ENCODE results near the gene HRH1. TPM values are rescaled to one million over a fixed set of nuclear protein-coding genes. Genes with fewer than 3 reads are reported as not detected.

HRH1 gene
- total RNA-seq, 4 donors from 2014 or later, result 10.9 to 12.2 (median 11.4) TPM

DNA sequence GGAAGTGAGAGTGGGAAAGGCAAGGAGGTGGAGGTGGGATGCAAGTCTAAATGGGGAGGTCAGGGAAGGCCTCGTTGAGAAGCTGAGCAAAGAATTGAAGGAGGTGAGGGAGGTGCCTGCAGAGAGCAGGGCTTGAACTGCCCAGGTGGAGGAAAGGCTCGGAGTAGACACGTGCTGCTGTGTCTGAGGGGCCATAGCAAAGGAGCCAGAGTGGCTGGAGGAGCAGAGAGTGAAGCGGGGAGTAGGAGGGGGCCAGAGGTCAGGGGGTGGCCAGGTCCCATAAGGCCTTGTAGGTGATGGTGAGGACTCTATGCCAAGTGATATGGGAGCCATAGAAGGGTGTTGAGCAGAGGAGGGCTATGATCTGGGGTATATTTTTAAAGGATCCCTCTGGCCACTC lies 21.4 kb upstream of the HRH1 start:
- Histone ChIP-seq H3K9me3 (no peaks in the 10 kb centered on the region), H3K4me3 (no peak overlapping the region), H3K36me3 (no peaks in the 10 kb centered on the region), H3K27ac (no peak overlapping the region), H3K27me3 (no peaks in the 10 kb centered on the region), H3K4me1 (peaks cover 17% of the 10 kb centered on the region)
- 89% methylated on average over 4 of the region's 4 CpGs for WGBS
- no peak for DNase-seq (ENCODE audit: low spot score in 2 of 2)
- no peak for TF ChIP-seq EP300 (IDR thresholded peaks at IDR 0.05)
- TF ChIP-seq, protein P1, sequence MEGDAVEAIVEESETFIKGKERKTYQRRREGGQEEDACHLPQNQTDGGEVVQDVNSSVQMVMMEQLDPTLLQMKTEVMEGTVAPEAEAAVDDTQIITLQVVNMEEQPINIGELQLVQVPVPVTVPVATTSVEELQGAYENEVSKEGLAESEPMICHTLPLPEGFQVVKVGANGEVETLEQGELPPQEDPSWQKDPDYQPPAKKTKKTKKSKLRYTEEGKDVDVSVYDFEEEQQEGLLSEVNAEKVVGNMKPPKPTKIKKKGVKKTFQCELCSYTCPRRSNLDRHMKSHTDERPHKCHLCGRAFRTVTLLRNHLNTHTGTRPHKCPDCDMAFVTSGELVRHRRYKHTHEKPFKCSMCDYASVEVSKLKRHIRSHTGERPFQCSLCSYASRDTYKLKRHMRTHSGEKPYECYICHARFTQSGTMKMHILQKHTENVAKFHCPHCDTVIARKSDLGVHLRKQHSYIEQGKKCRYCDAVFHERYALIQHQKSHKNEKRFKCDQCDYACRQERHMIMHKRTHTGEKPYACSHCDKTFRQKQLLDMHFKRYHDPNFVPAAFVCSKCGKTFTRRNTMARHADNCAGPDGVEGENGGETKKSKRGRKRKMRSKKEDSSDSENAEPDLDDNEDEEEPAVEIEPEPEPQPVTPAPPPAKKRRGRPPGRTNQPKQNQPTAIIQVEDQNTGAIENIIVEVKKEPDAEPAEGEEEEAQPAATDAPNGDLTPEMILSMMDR (IDR thresholded peaks at IDR 0.05), result no peak
- TF ChIP-seq POLR2AphosphoS5 (IDR thresholded peaks at IDR 0.05), result no peak
- no peak for TF ChIP-seq POLR2A (IDR thresholded peaks at IDR 0.05)

DNA sequence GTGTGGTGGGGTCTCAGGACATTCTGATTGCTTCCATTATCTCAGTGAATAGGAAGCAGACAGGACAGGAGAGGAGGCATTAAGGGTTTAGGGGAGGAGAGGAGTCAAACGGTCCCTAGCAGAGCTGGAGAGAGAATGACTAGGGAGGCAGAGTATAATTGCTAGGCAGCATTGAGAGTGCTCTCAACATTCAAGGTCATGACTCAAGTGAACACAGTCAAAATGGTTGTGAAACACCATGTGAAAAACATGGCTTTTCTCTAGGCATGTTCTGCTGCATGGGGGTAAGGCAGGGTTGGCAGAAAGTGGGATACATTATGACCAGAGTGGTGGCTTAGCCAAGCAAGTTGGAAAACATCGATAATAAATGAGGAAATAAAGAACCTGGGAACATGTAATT lies 19.5 kb upstream of the HRH1 start:
- 59% methylated on average over 2 of the region's 2 CpGs for WGBS
- TF ChIP-seq, protein P1 (IDR thresholded peaks at IDR 0.05), result no peak
- TF ChIP-seq POLR2A (IDR thresholded peaks at IDR 0.05) (no peak), POLR2AphosphoS5 (IDR thresholded peaks at IDR 0.05) (no peak)
- no peak overlapping the region for H3K27ac ChIP-seq
- no peak for DNase-seq (ENCODE audit: low spot score in 2 of 2)
- no peaks in the 10 kb centered on the region for H3K27me3 ChIP-seq
- no peaks in the 10 kb centered on the region for H3K9me3 ChIP-seq
- no peaks in the 10 kb centered on the region for H3K36me3 ChIP-seq
- peaks cover 20% of the 10 kb centered on the region for H3K4me1 ChIP-seq
- H3K4me3 ChIP-seq, result no peak overlapping the region

DNA sequence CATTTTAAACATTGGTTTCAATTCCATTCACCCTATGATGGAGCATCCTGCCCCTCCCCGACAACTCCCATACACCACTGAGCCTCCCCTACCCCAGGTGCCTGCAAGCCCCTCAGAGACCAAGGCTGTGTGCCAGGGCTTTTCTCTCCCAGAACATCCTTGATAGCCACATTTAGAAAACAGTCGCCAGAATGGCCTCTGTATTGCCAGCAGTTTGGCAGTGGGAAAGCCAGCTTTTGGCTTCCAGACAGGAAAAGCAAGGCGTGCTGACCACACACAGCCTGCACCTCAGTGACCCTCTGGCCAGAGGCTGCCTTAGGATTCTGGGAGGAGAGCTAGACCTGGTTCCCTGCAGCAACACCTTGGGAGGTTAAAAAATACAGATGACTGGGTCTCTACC lies 18.2 kb upstream of the HRH1 start:
- Histone ChIP-seq H3K36me3 (no peaks in the 10 kb centered on the region), H3K4me1 (peaks cover 31% of the 10 kb centered on the region), H3K27me3 (no peaks in the 10 kb centered on the region), H3K9me3 (no peaks in the 10 kb centered on the region), H3K4me3 (no peak overlapping the region), H3K27ac (peak overlapping the region; percentile 82)
- DNase-seq (ENCODE audit: low spot score in 2 of 2), result no peak
- 74% methylated on average over 3 of the region's 3 CpGs for WGBS
- TF ChIP-seq POLR2A (IDR thresholded peaks at IDR 0.05) (no peak), EP300 (IDR thresholded peaks at IDR 0.05) (no peak), POLR2AphosphoS5 (IDR thresholded peaks at IDR 0.05) (no peak)
- TF ChIP-seq, protein P1 (IDR thresholded peaks at IDR 0.05), result no peak

DNA sequence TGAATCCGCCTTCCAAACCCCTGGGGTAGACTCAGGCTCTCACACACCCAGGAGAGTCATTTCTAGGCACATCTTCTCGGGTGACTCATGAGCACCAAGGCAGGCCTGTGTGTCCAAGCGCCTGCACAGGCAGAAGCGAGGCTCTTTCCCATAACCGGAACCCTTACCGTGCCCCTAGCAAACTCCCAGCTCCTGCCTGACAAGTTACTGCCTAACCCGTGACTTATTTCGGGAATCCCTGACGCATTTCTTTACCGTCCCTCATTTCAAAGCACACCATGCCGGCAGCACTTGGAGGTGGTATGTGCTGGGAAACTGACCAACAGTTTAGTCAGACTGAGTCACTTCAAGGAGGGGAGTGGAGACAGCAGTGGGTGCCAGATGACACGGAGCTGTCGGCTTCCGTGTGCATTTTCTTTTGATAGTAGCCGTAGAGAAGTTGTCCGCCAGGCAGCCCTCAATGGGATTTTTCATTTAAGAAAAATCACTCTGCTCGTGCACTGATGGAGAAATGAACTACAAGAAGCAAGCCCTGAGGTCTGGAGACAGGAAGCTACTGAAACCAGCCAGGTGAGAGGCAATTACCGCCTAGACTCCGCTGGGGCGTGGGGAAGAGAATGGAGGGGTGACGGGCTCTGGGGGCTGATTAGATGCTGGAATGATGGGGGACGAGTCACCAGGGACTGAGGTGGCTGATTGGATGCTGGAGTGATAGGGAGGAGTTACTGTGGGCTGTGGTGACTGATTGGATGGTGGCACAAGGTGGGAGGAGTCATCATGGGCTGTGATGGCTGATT lies 17.3 kb upstream of the HRH1 start:
- DNase-seq (ENCODE audit: low spot score in 2 of 2), result peak in 1 of 2 donors; percentile 83
- WGBS, result 59% methylated on average over 22 of the region's 22 CpGs
- Histone ChIP-seq H3K9me3 (no peaks in the 10 kb centered on the region), H3K27me3 (no peaks in the 10 kb centered on the region), H3K4me3 (peak overlapping the region; percentile 31), H3K27ac (peak overlapping the region; percentile 82), H3K36me3 (no peaks in the 10 kb centered on the region), H3K4me1 (peaks cover 31% of the 10 kb centered on the region)
- TF ChIP-seq, protein P1 (IDR thresholded peaks at IDR 0.05), result no peak
- peak in 1 of 3 donors; percentile 9 for TF ChIP-seq POLR2AphosphoS5 (IDR thresholded peaks at IDR 0.05)
- peak; percentile 95 for TF ChIP-seq EP300 (IDR thresholded peaks at IDR 0.05)
- no peak for TF ChIP-seq POLR2A (IDR thresholded peaks at IDR 0.05)

DNA sequence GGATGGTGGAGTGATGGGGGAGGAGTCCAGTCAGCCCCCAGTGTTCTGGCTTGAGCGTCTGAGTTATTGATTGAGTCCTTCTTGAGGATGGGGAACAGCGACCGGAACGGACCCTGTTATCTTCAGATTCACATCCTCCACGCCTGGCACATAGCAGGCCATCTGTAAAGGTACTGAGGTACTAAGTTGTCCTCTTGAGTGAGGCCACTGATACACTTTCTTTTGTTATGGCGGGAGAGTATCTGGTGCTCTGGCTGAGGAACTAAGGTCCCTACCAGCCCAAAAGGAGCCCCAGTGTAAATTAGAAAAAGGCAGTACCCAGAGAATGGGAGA lies 16.7 kb upstream of the HRH1 start:
- H3K27me3 ChIP-seq, result no peaks in the 10 kb centered on the region
- no peaks in the 10 kb centered on the region for H3K9me3 ChIP-seq
- no peak for TF ChIP-seq POLR2A (IDR thresholded peaks at IDR 0.05)
- TF ChIP-seq, protein P1 (IDR thresholded peaks at IDR 0.05), result no peak
- no peak for TF ChIP-seq EP300 (IDR thresholded peaks at IDR 0.05)
- no peak for TF ChIP-seq POLR2AphosphoS5 (IDR thresholded peaks at IDR 0.05)
- no peak for DNase-seq (ENCODE audit: low spot score in 2 of 2)
- WGBS, result 74% methylated on average over 6 of the region's 6 CpGs
- no peaks in the 10 kb centered on the region for H3K36me3 ChIP-seq
- H3K4me3 ChIP-seq, result peak overlapping the region; percentile 31
- peak overlapping the region; percentile 82 for H3K27ac ChIP-seq
- peaks cover 31% of the 10 kb centered on the region for H3K4me1 ChIP-seq
